GM10266 (cell line): ENCODE results near the gene MAPKAP1.
"Not testable (repeated sequence)": the region's sequence is repeated elsewhere in the genome, so short reads cannot be mapped to it uniquely, and the experiment has no call there.

Source experiments
- DNase-seq: peaks from one replicate; pipeline ENCODE4 v3.0.0; 2012; ENCODE audit errors: extremely low spot score
- TF ChIP-seq, protein P1 (sequence below): IDR thresholded peaks from 2 replicates; pipeline ENCODE4 v1.5.1; 2012; ENCODE audit warnings: mild to moderate bottlenecking, low read depth; ENCODE audit not compliant: control insufficient read depth, insufficient read depth; ENCODE audit errors: missing control alignments

MAPKAP1 gene

DNA sequence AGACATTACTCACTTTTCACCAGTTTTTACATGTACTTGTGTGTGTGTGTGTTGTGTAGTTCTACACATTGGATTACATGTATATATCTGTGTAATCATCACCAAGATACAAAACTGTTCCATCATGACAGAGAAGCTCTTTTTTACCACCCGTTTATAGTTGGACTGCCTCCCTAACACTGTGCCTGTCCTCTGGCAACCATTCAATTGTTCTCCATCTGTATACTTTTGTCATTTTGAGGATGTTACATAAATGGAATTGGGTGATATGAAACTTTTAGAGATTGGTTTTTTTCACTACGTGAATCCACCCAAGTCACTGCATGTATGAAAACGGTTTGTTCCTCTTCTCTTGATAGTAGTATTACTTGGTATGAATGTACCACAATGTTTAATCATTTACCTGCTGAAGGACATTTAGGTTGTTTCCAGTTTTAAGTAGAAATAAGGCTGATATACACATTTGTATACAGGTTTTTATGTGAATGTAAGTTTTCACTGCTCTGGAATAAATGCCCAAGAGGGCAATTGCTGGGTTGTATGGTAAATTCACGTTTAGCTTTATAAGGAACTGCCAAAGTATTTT lies 126.2 kb downstream of the MAPKAP1 start:
- TF ChIP-seq, protein P1, sequence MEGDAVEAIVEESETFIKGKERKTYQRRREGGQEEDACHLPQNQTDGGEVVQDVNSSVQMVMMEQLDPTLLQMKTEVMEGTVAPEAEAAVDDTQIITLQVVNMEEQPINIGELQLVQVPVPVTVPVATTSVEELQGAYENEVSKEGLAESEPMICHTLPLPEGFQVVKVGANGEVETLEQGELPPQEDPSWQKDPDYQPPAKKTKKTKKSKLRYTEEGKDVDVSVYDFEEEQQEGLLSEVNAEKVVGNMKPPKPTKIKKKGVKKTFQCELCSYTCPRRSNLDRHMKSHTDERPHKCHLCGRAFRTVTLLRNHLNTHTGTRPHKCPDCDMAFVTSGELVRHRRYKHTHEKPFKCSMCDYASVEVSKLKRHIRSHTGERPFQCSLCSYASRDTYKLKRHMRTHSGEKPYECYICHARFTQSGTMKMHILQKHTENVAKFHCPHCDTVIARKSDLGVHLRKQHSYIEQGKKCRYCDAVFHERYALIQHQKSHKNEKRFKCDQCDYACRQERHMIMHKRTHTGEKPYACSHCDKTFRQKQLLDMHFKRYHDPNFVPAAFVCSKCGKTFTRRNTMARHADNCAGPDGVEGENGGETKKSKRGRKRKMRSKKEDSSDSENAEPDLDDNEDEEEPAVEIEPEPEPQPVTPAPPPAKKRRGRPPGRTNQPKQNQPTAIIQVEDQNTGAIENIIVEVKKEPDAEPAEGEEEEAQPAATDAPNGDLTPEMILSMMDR = no peak

DNA sequence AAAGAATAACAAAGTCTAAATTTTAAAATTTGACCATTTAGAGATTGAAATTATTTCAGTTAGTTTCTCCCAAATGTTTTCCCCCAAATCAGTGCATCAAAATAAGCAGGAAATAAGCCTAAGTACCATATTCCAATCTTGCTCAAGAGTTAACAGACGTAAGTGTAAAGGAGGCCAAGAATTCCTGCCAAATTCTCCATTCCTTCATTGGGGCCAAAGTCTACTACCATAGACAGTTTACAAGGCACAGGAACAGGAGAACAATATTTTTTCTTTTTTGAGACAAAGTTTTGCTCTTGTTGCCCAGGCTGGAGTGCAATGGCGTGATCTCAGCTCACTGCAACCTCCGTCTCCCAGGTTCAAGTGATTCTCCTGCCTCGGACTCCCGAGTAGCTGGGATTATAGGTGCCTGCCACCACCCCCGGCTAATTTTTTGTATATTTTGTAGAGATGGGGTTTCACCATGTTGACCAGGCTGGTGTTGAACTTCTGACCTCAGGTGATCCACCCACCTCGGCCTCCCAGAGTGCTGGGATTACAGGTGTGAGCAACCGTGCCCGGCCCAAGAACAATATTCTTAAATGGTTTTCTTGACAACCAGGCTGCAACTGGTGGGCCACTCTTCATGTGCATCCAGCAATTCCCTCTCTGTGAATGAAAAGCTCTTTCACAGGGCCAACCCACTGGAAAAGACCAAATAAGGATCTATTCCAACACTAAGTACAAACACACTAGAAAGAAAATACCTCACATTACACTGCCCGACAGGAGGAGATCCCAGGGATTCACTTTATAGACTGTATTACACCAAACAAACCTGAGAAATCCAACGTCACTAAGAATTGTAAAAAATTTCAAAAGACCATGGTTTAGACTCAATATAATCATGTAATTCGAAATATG lies 127.7 kb downstream of the MAPKAP1 start:
- DNase-seq = no peak
- TF ChIP-seq, protein P1 = no peak

More for the DNA sequence above, 126.2 kb downstream of the MAPKAP1 start:
- no peak for DNase-seq

DNA sequence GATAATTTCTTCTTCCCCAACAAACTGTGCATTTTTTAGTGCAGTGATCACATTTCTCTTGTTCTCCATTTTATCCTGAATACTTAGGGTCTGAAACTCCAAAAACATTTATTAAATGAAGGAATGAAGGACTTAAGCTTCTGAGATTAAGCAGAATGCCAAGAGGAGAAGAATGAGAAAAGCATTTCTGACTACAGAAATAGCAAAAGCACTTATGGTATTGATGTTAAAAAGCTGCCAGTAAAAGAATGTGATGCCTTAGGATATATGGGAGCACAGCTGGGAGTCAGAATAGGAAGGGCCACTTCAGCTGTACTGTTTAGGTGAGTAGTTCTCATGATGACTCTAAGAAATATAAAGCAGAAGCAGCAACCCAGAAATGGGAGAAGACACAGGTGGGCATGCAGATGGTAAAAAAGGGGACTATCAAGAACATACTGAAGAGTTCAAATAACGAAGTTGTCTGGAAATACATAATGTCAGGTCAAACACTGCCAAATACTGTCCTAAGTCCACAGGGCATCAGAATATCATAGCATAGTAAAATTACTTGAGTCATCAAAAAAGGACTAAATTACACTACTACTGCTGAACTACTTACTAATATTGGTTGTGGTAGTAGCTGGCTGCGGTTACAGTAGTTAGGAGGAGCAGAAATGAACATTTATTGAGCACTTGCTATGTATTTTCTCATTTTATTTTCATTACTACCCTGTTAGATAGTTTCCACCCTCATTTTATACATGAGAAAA lies 132.7 kb downstream of the MAPKAP1 start:
- TF ChIP-seq, protein P1 = no peak
- no peak for DNase-seq

- not testable (repeated sequence) for DNase-seq
Observed at GRCh38 chr9:125572461-125572860, 134.5 kb downstream of the MAPKAP1 start.

DNA sequence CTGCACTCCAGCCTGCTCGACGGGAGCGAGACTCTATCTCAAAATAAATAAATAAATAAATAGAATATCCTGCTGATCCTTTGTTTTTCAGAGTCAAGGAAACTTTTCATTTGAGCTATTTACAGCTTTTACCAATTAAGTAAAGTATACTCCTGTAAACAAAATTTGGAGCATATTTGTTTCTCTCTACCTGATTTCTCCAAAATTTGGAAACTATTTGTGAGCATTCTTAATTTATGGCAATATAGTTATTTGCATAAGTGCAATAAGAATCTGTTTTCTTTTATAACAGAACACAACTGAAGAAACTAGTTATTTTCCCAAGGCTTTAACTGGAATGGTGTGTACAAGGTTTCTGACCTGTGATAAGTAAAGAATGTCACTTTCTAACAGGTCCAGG lies 135.2 kb downstream of the MAPKAP1 start:
- DNase-seq = not testable (repeated sequence)

DNA sequence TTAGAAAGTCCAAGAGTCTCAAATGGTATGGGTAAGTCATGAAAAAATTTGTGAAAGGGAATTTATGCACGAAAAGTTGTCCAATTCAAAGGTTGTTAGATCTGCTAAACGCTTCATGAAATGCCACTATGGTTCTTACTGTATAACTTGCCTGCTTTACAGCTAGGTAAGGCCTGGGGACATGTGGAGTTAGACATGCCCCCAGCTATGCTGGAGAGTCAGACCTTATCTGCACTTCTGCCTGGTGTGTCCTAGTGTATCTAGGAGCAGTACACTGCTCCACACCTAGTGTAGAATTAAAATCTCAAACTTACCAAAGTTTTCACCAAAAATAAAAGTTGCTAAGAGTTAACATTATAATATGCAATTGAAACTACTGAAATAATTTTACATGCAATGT lies 136.8 kb downstream of the MAPKAP1 start:
- TF ChIP-seq, protein P1 = no peak

GRCh38 chr9:125568621-125569020 lies 138.4 kb downstream of the MAPKAP1 start:
- TF ChIP-seq, protein P1 = no peak
- no peak for DNase-seq

More for the DNA sequence above, 136.8 kb downstream of the MAPKAP1 start:
- no peak for DNase-seq

DNA sequence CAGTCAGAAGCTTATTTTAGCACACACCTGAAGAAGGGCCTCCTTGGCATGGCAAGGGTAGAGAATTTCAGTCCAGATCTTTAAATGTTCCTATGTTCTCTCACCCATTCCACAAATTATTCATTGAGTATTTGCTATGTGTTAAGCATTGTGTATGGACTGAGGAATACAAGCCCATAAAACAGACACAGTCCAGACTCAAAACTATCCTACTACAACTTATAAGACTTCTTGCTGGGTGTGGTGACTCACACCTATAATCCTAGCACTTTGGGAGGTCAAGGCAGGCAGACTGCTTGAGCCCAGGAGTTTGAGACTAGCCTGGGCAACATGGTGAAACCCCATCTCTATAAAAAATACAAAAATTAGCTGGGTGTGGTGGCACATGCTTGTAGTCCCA lies 141.0 kb downstream of the MAPKAP1 start:
- not testable (repeated sequence) for DNase-seq
